GM18867 (cell line): ENCODE data around the gene MTHFD2L.
"Not testable (repeated sequence)": the region's sequence is repeated elsewhere in the genome, so short reads cannot be mapped to it uniquely, and the experiment has no call there.

ENCODE experiments used
- ATAC-seq: cut with Tn5 transposase; IDR thresholded peaks from one replicate; pipeline ENCODE4 v1.9.1; 2021; ENCODE audit warnings: mild to moderate bottlenecking, moderate library complexity; ENCODE audit not compliant: unreplicated experiment

MTHFD2L gene

DNA sequence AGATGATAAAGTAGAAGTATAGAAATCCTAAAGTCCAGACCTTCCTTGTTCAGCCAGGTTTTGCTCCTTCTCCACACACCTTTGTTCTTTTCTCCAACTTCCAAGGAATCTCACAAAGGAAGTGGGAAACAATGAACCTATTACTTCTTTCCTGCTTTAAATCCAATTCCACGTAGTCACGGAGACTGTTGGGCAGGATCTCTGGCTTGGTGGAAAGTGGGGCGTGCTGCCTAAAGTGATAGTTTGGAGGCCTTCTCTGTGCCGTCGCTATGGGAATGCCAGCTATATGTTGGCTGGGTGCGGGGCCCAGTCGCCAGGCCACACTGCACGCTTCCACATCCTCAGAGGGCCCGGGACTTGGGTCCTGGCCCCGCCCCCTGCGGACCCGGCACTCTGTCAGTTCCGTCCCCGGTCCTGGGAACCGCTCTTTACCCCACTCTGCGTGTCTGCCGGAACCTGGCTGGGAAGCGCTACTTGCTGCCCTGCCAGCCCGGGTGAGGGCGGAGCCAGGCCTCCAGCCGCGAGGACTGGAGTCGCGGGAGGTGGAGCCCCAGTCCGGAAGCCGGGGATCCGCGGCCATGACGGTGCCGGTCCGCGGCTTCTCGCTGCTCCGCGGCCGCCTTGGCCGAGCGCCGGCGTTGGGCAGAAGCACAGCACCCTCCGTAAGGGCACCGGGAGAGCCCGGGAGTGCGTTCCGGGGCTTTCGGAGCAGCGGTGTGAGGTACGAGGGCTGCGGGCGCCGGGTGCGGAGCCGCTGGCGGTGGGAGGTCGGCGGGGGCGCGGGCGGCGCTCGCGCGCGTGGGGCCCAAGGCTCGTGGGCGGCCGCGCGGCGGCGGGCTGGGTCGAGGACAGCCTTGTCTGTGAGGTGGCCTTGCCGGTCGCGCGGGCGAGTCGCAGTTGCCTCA is at the start of gene MTHFD2L:
Gene MTHFD2L (plus strand): TSS at position 558 of the 905 bp plus-strand sequence. CDS start 21 bp downstream, at position 579.
- ATAC-seq, result peak; percentile 97

DNA sequence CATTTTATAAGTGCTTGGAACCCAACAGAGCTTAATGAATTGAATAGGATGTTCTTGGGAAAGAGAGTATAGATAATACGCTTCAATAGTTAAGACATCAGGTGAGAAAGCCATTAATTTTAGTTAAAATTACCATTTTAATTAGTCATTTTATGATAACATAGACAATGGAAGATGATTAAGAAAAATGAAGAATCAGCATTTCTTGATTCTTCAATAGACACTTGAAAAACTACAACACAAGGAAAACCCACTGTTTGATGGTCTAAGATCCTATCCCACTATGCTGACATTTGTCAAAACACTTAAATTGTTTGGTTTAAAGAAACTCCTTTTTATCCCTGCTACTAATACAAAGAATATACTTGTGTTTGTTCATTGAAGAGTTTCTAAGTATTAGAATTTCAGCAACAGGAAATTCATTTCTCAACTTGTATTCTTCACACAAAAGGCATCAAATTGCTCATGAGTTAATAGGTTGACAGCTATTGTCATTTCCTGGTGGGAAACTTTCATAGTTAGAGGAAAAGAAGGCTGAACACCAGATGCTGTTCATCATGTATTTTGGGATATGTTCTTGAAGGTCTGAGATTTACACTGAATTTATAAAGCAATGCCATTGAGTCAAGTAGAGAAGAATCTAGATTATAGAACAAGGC is 49.3 kb upstream of the MTHFD2L start:
- ATAC-seq, result no peak

DNA sequence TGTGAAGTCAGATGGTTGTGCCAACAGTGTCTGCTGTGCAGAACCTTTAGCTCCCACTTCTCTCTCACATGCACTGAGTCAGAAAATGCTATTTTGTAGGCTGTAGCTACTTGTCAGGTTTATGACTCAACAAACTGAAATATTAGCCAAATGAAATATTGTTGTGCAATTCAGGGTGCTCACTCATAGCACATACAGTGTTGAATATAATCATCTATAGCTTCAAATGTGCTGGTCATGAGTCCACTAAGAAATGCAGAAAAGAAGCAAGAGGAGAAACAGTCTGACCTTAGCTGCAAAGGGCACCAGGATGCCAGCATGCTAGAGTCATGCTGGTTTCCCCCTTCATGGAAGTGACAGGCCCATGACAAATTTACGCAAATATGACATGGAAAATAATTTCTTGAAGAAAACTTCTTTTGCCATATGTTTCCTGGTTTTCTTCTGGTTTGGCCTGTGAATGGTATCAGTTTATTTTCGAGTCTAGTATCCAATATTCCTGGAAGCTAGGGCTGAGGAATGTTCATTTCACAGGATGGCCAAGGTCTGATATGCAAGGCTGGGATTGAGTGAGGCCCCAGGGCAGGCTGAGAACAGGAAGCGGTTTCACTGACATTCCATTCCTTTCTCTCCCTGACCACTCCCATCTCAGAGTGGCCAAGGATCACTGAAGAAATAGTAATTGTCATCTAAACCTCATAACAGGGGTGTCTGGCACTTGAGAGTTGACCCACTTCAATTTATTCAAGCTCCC is 48.6 kb upstream of the MTHFD2L start:
- no peak for ATAC-seq

DNA sequence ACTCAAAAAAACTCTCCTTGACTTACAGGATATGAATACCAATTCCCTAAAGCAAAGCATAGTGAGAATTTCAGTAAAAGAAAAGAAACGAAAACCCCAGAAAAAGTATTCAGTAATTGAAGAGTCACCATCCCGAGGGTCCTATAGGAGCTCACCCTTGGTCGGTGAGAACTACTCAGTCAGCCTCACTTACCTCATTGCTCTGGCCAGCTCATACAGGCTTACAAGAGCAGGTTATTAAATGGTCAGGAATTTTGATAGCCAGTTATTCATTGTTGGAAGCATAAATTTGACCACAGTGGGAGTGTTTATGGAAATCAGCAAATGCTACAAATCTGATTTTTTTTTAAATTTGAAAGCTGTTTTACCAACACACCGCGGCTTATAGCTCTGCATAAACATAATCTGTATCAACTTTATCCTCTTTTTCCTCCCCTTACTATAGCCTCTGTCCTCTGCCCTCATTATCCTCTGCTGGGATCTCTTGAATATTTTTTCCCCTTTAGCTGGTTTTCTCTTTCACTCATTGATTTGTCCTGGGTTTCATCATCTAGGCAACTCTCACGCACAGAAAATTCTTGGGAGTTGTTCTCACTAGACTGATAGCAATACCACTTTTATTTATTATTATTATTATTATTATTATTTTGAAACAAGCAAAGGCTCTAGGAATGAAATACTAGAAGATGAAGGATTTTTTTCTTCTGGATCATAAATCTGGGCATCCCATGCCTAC is 47.9 kb upstream of the MTHFD2L start:
- no peak for ATAC-seq

DNA sequence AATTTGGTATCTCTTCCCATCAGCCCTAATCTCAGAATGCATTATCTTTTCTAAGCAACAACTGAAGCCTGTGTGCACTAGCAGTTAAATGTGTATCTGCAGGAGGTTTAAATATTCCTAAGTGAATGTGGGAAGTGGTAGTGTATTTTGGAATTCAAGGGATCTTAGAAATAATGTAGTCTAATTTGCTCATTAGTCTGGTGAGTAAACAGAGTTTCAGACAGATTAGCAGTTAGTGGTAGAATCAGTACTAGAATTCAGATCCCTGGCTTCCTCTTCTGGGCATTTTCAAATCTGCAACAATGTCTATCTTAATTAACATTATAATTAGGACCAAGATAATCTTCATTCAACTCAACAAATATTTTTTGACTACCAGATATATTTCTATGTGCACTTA is 47.2 kb upstream of the MTHFD2L start:
- no peak for ATAC-seq

DNA sequence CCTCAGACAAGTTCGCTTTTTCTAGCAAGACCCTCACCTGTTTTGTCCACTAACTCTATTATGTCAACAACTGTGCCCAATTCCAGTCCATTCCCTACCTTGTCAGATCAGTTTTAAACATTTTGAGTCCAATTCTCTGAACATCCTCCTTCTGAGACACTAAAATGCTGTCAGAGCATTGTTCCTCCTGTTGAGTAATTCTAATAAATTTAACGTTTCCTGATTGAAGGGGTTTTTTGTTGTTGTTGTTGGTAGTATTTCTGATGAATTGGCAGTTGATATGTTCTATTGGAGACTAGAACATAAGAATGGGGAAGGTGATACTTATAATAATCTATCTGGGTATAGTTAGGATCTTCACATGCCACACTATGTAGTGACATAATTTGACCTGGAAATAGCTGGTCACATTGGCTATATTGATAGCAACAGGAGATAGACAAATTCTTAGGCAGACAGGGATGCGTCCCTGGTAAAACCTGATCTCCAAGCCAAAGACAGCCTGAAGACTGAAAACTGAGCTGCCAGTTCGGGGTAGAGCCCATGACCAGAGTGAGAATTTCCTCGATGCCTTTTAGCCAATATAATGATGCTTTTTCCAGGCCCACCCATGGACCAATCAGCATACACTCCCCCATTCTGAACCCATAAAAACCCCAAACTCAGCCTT is 46.5 kb upstream of the MTHFD2L start:
- ATAC-seq, result no peak

DNA sequence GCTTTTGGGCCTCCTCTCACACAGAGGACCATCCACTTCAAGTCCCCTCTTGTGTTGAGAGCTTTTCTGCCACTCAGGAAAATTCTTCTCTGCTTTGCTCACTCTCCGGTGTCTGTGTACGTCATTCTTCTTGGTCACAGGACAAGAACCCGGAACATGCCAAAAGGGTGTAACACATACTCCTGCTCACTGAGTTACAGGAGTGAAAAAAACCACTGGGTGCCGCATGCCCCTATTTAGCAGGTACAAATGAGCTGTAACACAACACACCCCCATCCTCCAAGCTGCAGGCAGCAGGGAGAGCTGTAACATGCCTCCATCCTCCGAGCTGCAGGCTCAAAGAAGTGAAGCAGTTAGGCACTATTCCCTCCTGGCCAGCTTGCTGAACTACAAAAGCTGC is 45.9 kb upstream of the MTHFD2L start:
- no peak for ATAC-seq

DNA sequence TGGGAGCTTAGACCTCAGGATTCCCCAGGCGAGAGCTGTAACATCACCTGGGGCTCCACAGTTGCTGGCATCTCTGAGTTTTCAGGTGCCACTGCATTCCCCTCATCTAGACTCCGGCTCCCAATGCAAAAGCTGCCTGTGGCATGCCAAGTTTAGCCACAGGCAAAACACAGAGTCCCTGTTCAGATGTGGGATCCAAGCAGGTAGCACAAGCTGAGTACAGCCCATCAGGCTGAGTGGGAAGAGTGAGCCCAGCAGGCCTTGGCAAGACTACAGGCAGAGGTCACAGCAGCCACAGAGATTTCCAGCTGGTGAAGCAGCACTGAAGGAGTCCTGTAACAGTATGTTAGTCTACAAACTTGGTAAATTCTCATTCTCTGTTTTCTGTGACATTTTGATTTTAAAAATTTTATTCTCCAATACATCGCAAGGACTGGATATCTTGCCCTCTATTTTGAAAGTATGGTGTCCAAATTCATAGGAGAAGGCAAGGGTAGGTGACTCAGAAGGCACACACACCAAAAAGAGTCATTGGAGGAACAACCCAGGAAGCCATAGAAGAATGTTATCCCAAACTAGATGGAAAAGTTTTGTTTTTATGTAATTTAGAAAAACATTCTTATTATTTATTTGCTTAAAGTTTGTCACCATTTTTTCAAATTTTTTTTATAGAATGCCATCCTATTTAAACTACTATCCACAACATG is 45.4 kb upstream of the MTHFD2L start:
- no peak for ATAC-seq

DNA sequence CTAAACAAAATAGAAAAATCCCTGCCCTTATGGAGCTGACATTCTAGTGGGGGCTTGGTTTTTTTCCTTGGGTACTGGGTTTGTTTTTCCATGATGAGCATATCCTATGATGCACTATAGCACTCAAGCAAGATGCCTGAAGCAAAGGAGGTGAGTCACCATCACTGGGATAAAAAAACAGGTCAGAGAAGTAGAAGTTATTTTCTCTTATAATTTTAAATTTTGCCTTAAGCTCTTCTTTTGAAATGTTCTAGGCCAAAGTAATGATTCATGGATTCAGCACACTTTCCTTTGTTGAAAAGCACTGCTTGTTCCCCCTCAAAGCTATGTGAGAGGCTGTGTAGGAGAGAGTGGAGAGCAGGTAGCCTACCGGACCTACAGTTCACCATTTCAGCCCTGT is 43.7 kb upstream of the MTHFD2L start:
- ATAC-seq, result no peak

DNA sequence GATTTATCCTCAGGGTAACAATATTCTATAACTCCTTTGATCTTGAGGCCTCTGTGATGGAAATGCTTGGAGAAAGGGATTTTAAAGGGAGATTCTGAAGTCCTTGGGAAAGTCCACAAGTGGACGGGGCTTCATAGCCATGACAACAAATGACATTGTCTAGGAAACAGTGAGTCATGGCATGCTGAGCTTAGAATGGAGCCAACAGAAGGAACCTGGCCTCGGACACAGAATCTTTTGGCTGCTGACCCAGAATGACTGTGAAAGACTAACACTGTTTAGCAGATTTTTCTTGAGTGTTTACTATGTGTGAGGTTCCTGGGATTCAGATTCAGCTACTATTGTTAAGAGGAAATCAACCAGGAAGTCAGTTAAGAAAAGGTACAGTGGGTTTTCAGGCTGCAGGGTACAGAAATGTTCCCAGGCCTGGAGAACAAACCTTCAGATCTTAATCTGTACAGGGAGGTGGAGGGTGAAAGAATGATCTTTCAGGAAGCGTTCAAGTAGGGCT is 40.8 kb upstream of the MTHFD2L start:
- no peak for ATAC-seq

DNA sequence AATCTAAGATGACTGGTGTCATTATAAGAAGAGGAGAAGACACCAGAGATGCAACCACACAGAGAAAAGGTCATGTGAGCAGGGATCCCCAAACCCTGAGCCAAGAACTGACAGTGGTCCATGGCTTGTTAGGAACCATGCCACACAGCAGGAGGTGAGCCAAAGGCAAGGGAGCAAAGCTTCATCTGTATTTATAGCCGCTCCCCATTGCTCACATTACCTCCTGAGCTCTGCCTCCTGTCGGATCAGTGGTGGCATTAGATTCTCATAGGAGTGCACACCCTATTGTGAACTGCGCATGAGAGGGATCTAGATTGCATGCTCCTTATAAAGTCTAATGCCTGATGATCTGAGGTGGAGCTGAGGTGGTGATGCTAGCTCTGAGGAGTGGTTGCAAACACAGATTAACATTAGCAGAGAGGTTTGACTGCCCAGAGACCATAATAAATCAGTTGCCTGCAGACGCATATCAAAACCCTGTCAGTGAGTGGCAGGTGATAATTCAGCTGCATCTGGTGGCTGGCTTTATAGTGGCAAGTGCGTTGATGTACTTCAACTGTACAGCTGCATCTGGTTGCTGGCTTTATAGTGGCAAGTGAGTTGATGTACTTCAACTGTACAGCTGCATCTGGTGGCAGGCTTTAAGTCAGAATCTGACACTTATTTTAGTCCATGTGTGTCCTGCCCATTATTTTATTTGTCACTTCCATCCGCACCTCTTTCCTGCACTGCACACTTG is 39.1 kb upstream of the MTHFD2L start:
- ATAC-seq, result no peak

DNA sequence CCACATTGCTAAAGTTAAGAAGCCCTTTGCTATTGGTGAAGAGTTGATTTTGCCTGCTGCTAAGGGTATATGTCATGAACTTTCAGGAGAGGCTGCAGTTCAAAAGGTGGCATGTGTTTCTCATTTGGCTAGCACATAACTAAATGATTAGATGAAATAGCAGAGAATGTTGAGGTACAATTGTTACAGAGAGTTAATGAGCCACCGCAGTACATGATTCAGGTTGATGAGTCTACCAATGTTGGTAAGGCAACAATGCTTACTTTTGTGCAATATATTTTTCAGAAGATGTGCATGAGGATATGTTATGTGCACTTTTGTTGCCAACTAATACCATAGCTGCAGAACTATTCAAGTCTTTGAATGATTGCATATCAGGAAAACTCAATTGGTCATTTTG is 37.8 kb upstream of the MTHFD2L start:
- ATAC-seq, result no peak

DNA sequence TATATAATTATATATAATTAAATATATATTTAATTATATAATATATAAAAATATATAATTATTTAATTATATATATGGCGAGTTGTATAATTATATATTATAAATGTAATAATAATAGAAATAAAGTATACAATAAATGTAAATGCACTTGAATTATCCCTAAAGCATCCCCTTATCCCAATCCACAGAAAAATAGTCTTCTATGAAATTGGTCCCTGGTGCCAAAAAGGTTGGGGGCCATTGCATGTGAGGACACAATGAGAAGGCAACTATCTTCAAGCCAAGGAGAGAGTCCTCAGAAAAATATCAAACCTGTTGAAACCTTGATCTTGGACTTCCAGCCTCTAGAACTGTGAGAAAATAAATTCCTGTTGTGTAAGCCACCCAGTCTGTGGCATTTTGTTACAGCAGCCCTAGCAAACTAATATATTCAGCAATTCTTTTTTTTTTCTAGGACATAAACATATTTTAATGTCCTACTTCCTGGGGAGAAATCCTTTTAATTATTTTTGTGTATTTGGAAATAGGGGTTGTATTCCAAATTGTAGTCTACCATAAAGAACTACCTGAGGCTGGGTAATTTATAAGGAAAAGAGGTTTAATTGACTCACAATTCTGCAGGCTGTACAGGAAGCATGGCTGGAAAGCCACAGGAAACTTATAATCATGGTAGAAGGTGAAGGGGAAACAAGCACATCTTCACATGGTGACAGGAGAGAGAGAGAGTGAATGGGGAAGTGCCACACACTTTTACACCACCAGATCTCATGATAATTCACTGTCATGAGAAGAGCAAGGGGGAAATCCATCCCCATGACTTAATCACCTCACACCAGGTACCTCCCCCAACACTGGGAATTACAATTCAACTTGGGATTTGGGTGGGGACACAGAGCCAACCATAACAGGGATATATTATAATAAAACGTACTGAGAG is 36.0 kb upstream of the MTHFD2L start:
- no peak for ATAC-seq

DNA sequence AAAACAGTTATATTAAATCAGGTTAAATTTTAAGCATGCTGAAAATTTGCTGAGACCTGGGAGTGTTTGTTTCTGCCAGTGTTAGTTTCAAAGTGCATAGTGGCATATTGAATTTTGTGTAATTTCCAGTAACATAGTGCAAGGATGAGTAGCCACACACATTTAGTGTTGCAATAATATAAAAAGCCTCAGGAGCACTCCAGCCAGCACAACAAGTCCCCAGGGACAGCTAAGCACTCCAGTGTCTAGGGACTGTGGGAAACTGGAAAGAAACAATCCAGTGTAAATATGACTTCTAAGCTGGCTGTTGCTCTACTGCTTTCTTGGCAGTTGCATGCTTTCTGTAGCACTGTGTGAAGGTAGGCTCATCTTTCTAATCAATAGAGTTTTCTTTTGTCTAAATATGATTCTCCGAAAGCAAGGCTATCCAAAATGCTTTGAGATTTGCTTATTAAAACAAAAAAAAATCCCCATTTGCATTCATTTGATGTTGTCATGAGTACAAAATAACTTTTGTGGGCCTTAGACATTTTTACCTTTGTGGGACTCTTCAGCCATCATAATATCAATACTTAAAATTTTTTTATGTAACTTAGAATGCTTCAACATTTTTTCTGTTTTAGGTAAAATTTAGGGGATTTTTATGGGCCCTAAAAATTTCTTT is 34.7 kb upstream of the MTHFD2L start:
- no peak for ATAC-seq

DNA sequence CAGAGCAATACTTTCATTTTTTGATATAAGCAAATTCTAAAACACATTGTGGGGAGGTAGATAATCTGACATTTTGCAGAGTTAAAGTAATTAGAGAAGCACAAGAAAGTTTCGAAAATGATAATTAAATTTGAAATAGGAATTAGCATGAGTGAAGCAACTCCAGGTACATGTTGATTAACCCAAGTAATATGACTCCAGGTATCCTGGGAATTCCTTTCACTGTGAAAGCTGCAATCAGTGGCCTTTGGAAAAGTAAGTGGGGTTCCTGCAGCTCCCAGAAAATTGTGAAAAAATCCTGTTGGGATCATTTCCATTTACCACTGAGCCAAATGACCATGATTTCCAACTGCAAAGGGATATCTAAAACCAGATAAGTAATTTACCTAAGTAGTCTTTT is 32.9 kb upstream of the MTHFD2L start:
- ATAC-seq, result no peak

DNA sequence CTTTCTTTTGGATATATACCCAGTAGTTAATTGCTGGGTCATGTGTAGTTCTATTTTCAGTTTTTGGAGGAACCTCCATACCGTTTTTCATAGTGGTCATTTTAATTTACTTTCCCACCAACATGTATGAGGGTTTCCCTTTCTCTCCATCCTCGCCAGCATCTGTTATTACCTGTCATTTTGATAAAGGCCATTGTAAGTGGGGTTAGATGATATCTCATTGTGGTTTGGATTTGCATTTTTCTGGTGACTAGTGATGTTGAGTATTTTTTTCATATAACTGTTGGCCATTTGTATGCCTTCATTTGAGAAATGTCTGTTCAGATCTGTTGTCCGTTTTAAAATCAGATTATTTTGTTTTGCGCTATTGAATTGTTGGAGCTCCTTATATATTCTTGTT is 30.2 kb upstream of the MTHFD2L start:
- no peak for ATAC-seq

DNA sequence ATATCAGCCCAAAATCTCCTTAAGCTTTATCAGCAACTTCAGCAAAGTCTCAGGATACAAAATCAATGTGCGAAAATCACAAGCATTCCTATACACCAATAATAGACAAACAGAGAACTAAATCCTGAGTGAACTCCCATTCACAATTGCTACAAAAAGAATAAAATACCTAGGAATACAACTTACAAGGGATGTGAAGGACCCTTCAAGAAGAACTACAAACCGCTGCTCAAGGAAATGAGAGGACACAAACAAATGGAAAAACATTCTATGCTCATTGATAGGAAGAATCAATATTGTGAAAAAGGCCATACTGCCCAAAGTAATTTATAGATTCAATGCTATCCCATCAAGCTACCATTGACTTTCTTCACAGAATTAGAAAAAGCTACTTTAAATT is 27.1 kb upstream of the MTHFD2L start:
- ATAC-seq, result not testable (repeated sequence)
